Hepatocyte (in vitro differentiated cells): ENCODE results near the gene SRSF2. TPM values are rescaled to one million over a fixed set of nuclear protein-coding genes. Genes with fewer than 3 reads are reported as not detected.

Source experiments
- DNase-seq: peaks from one replicate; pipeline ENCODE4 v3.0.0-alpha.2; 2016; ENCODE audit warnings: low spot score
- H2AFZ ChIP-seq: fragments of 200-600 bp; sonication (generic); 2 replicates; pipeline ENCODE4 v1.6.0; 2016; ENCODE audit warnings: antibody characterized with exemption, mild to moderate bottlenecking
- H3K27ac ChIP-seq: fragments of 200-600 bp; sonication (generic); 2 replicates; pipeline ENCODE4 v1.5.1; 2016; ENCODE audit warnings: mild to moderate bottlenecking
- H3K27me3 ChIP-seq: fragments of 200-600 bp; sonication (generic); 2 replicates; pipeline ENCODE4 v1.6.1; 2016
- H3K36me3 ChIP-seq: fragments of 200-600 bp; sonication (generic); replicated peaks from 2 replicates; pipeline ENCODE4 v1.5.1; 2016; ENCODE audit warnings: low read depth; ENCODE audit not compliant: insufficient read depth
- H3K4me1 ChIP-seq: fragments of 200-600 bp; sonication (generic); 2 replicates; pipeline ENCODE4 v1.5.1; 2016; ENCODE audit warnings: mild to moderate bottlenecking, moderate library complexity; ENCODE audit not compliant: insufficient read depth
- H3K4me2 ChIP-seq: fragments of 200-600 bp; sonication (generic); 2 replicates; pipeline ENCODE4 v1.6.0; 2016
- H3K4me3 ChIP-seq: fragments of 200-600 bp; sonication (generic); 2 replicates; pipeline ENCODE4 v1.5.1; 2016; ENCODE audit warnings: mild to moderate bottlenecking
- H3K79me2 ChIP-seq: fragments of 200-600 bp; sonication (generic); 2 replicates; pipeline ENCODE4 v1.6.0; 2017; ENCODE audit warnings: mild to moderate bottlenecking
- H3K9me2 ChIP-seq: fragments of 200-600 bp; sonication (generic); replicated peaks from 2 replicates; pipeline ENCODE4 v1.6.0; 2017; ENCODE audit warnings: mild to moderate bottlenecking; ENCODE audit not compliant: insufficient read depth
- H3K9me3 ChIP-seq: fragments of 200-600 bp; sonication (generic); 2 replicates; pipeline ENCODE4 v1.5.1; 2016; ENCODE audit warnings: low read depth, mild to moderate bottlenecking
- H4K20me1 ChIP-seq: fragments of 200-600 bp; sonication (generic); 2 replicates; pipeline ENCODE4 v1.6.0; 2016; ENCODE audit warnings: mild to moderate bottlenecking; ENCODE audit not compliant: insufficient read depth, poor library complexity, severe bottlenecking
- EZH2 ChIP-seq: fragments of 200-600 bp; sonication (generic); IDR thresholded peaks from 2 replicates; pipeline ENCODE4 v1.6.1; 2016; ENCODE audit warnings: antibody characterized with exemption, mild to moderate bottlenecking, borderline replicate concordance
- EZH2phosphoT487 ChIP-seq: fragments of 200-600 bp; sonication (generic); IDR thresholded peaks from one replicate; pipeline ENCODE4 v1.6.1; 2018; ENCODE audit warnings: antibody characterized with exemption, mild to moderate bottlenecking, low read depth, moderate library complexity; ENCODE audit not compliant: unreplicated experiment, severe bottlenecking
- WGBS: methylation state at CpG from one replicate; pipeline ENCODE4 v1.1.6; 2016; ENCODE audit warnings: low lambda C conversion rate; ENCODE audit errors: missing lambda C conversion rate; 5-methylcytosine and 5-hydroxymethylcytosine counted together
- polyA plus RNA-seq: library from polyadenylated mRNA; unstranded; fragments of >200 nt; fragmentation: Nextera tagmentation; extraction: Ambion mirVana; gene quantifications from 2 replicates; pipeline ENCODE4 v1.2.1, GENCODE V29; 2016
- total RNA-seq: library from RNA; depleted of rRNA; stranded (reverse); fragments of >200 nt; gene quantifications from 2 replicates; pipeline ENCODE4 v1.2.3, GENCODE V29; 2014
- TF ChIP-seq, protein P1 (sequence below): fragments of 200-600 bp; sonication (generic); IDR thresholded peaks from 2 replicates; pipeline ENCODE4 v1.5.1; 2016; ENCODE audit warnings: antibody characterized with exemption, mild to moderate bottlenecking; ENCODE audit not compliant: poor library complexity

Gene SRSF2
- total and polyA plus RNA-seq, 2 experiments from 2014 or later, result 152 TPM

DNA sequence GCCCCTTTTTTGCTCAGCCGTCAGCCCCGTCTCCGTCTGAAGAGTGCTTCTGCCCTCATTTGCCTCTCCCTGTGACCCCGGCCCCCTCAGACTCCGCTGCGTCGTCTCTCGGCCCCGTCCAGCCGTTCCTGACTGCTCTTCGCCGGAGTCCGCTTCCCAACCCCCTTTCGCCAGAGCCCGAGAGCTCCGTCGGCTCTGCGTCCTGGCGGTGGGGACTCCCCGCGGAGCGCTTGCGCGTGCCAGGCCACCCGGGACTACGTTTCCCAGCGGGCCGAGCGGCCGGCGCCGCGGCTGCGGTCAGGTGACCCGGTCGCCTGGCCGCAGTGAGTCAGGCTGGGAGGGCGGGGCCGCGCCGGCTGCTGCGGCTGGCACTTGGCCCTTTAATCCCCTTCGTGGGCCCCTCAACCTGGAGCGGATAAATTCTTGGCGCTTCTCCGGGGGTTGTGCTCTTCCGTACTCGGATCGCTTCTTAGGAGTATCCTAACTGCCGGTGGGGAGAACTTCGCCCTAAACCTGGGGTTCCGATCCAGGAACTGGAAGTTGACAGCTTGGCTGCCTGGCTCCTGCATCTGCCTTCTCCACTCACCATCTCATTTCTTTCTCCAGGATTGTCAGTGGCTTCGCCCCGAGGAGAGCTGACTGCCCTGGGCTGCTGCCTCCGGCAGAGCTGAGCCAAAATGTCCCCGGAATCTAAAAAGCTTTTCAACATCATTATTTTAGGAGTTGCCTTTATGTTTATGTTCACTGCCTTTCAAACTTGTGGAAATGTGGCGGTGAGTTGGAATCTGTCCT lies 741 bp upstream of the SRSF2 start, which contains the start of gene MFSD11:
MFSD11 (plus strand) TSS at position 444 of the 792 bp plus-strand sequence; CDS start at position 678, 234 bp downstream.
- peaks cover 27% of the 10 kb centered on the region for H4K20me1 ChIP-seq
- H3K4me3 ChIP-seq, result peak within 1 kb of the TSS; percentile 83
- peak; percentile 98 for DNase-seq
- WGBS, result under 1% methylated on average over 55 of the region's 57 CpGs
- peak within 1 kb of the TSS; percentile 92 for H3K4me2 ChIP-seq
- peaks cover 66% of the 10 kb centered on the region for H3K79me2 ChIP-seq
- TF ChIP-seq, protein P1, sequence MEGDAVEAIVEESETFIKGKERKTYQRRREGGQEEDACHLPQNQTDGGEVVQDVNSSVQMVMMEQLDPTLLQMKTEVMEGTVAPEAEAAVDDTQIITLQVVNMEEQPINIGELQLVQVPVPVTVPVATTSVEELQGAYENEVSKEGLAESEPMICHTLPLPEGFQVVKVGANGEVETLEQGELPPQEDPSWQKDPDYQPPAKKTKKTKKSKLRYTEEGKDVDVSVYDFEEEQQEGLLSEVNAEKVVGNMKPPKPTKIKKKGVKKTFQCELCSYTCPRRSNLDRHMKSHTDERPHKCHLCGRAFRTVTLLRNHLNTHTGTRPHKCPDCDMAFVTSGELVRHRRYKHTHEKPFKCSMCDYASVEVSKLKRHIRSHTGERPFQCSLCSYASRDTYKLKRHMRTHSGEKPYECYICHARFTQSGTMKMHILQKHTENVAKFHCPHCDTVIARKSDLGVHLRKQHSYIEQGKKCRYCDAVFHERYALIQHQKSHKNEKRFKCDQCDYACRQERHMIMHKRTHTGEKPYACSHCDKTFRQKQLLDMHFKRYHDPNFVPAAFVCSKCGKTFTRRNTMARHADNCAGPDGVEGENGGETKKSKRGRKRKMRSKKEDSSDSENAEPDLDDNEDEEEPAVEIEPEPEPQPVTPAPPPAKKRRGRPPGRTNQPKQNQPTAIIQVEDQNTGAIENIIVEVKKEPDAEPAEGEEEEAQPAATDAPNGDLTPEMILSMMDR, result no peak
- TF ChIP-seq EZH2 (no peak), EZH2phosphoT487 (no peak)
- H2AFZ ChIP-seq, result peak within 1 kb of the TSS; percentile 50
- H3K9me2 ChIP-seq, result no peaks in the 10 kb centered on the region
- peak within 1 kb of the TSS; percentile 96 for H3K27ac ChIP-seq
- peaks cover 28% of the 10 kb centered on the region for H3K4me1 ChIP-seq
- H3K27me3 ChIP-seq, result no peaks in the 10 kb centered on the region
- no peaks in the 10 kb centered on the region for H3K36me3 ChIP-seq
- H3K9me3 ChIP-seq, result no peaks in the 10 kb centered on the region

DNA sequence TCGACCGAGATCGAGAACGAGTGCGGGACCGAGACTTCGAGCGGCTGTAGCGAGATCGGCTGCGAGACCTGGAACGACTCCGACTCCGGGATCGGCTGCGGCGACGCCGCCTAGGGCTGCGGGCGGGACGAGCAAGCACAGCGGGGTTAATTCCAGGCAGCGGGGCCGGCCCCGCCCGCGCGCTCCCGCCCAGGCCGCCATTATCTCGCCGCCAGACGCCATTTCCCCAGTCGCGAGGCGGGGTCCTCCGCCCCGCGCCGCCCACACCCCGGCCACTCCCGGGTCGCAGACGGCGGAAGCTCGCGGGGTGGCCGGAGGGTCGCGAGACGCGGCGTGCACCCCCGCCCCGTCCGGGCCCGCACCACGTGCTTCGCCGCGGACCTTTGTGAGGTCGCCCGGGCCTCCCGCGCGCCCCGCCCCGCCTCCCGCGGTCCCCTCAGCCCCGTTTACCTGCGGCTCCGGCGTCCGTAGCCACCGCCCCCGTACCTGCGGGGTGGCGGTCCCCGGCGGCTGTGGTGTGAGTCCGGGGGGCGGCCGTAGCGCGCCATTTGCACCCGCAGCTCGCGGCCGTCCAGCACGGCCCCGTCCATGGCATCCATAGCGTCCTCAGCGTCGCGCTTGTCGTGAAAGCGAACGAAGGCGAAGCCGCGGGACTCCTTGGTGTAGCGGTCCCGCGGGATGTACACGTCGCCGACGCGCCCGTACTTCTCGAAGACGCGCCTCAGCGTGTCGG lies 616 bp downstream of the SRSF2 start:
- Histone ChIP-seq H3K27me3 (no peaks in the 10 kb centered on the region), H3K4me1 (peaks cover 28% of the 10 kb centered on the region), H4K20me1 (peaks cover 29% of the 10 kb centered on the region), H3K9me2 (no peaks in the 10 kb centered on the region), H3K4me2 (peak overlapping the region; percentile 92), H3K9me3 (no peaks in the 10 kb centered on the region), H3K4me3 (peak overlapping the region; percentile 83), H3K36me3 (no peaks in the 10 kb centered on the region), H3K27ac (peak overlapping the region; percentile 95), H3K79me2 (peaks cover 80% of the 10 kb centered on the region), H2AFZ (peak overlapping the region; percentile 12)
- WGBS, result under 1% methylated on average over 47 of the region's 117 CpGs
- TF ChIP-seq EZH2phosphoT487 (no peak), EZH2 (no peak)
- TF ChIP-seq, protein P1, result no peak
- DNase-seq, result peak; percentile 90

DNA sequence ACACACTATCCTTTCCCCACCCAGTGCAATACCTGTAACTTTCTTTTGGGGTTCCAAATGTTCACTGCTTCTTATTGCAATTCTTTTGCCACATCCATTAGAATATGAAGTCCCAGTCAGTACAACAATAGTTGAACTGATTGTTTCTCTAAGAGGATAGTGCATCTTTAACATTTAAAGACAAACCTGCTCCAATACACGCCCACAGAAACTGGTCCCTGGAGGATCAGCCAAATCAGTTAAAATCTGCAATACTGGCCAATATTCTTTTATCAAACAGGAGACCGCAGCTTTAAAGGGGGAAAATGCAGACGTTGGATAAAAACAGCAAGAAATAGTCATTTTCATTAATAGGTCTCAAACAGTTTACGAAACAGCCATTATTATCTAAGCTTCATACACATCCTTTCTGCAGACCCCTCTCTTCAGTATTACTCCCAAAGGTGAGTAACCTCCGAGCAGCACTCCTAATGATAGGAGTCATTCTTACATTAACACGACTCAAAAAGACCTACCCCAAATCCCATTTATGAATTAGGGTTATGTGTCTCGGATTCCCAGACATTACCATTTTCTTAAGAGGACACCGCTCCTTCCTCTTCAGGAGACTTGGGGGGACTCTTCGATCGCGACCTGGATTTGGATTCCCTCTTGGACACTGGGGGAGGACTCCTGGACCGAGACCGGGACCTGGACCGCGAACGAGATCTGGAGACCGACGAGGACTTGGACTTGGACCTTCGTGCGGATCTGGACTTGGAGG lies 1.4 kb downstream of the SRSF2 start:
- Histone ChIP-seq H3K36me3 (no peaks in the 10 kb centered on the region), H3K4me1 (peaks cover 28% of the 10 kb centered on the region), H3K4me2 (peak overlapping the region; percentile 92), H2AFZ (no peak overlapping the region), H3K27ac (peak overlapping the region; percentile 95), H3K79me2 (peaks cover 79% of the 10 kb centered on the region), H3K4me3 (peak overlapping the region; percentile 83), H3K9me2 (no peaks in the 10 kb centered on the region), H3K27me3 (no peaks in the 10 kb centered on the region), H3K9me3 (no peaks in the 10 kb centered on the region), H4K20me1 (peaks cover 29% of the 10 kb centered on the region)
- no peak for DNase-seq
- TF ChIP-seq EZH2 (no peak), EZH2phosphoT487 (no peak)
- TF ChIP-seq, protein P1, result no peak
- WGBS, result 1% methylated on average over 20 of the region's 20 CpGs
